ENCODE data around the gene ANKRD42. TPM values are rescaled to one million over a fixed set of nuclear protein-coding genes. Genes with fewer than 3 reads are reported as not detected.
A peak's percentile ranks its signal among the peaks of the same experiment; 100 is the strongest.

ANKRD42 gene
- total RNA-seq, 2 donors from 2014 or later = 8.3 to 9.6 TPM

GRCh38 chr11:83172551-83172950 lies 21.0 kb upstream of the ANKRD42 start:
- no peaks in the 10 kb centered on the region for H3K27me3 ChIP-seq
- peaks cover 74% of the 10 kb centered on the region for H3K4me1 ChIP-seq
- H3K4me3 ChIP-seq = no peak overlapping the region

GRCh38 chr11:83174008-83174407 lies 19.5 kb upstream of the ANKRD42 start:
- no peaks in the 10 kb centered on the region for H3K27me3 ChIP-seq
- H3K27ac ChIP-seq = no peak overlapping the region
- intact Hi-C loops (cut with DNase I) = no loop called here
- no peak for ATAC-seq
- peaks cover 69% of the 10 kb centered on the region for H3K4me1 ChIP-seq
- peaks cover 0 to 8% of the 10 kb centered on the region in 2 donors for H3K36me3 ChIP-seq (replicated peaks in 1 of 2; ENCODE audit: insufficient read depth in 1 of 2, low read depth in 2 of 2)
- H3K4me3 ChIP-seq = no peak overlapping the region
- TF ChIP-seq POLR2A (IDR thresholded peaks at IDR 0.05) = no peak
- no peak for TF ChIP-seq CTCF (IDR thresholded peaks at IDR 0.05)
- DNase-seq = no peak
- H3K9me3 ChIP-seq = no peaks in the 10 kb centered on the region

More at GRCh38 chr11:83172551-83172950, 21.0 kb upstream of the ANKRD42 start:
- Histone ChIP-seq H3K27ac (no peak overlapping the region), H3K9me3 (no peaks in the 10 kb centered on the region), H3K36me3 (replicated peaks in 1 of 2; ENCODE audit: insufficient read depth in 1 of 2, low read depth in 2 of 2) (peaks cover 6 to 11% of the 10 kb centered on the region in 2 donors)
- ATAC-seq = no peak
- no peak for DNase-seq
- intact Hi-C loops (cut with DNase I) = no loop called here
- TF ChIP-seq POLR2A (IDR thresholded peaks at IDR 0.05) (no peak), CTCF (IDR thresholded peaks at IDR 0.05) (no peak)
- WGBS, 2 donors = 85 to 95% methylated on average over 4 of the region's 4 CpGs

- H3K27ac ChIP-seq = no peak overlapping the region
- H3K36me3 ChIP-seq (replicated peaks in 1 of 2; ENCODE audit: insufficient read depth in 1 of 2, low read depth in 2 of 2) = peaks cover 5 to 20% of the 10 kb centered on the region in 2 donors
- peaks cover 51% of the 10 kb centered on the region for H3K4me1 ChIP-seq
- WGBS, 2 donors = 74 to 76% methylated on average over 1 of the region's 1 CpG
- DNase-seq = no peak
- ATAC-seq = peak; percentile 40
- TF ChIP-seq CTCF (IDR thresholded peaks at IDR 0.05) = no peak
- no peak for TF ChIP-seq POLR2A (IDR thresholded peaks at IDR 0.05)
- no peak overlapping the region for H3K4me3 ChIP-seq
- H3K9me3 ChIP-seq = no peaks in the 10 kb centered on the region
- intact Hi-C loops (cut with DNase I) = no loop called here
- H3K27me3 ChIP-seq = no peaks in the 10 kb centered on the region
These were observed 17.7 kb upstream of the ANKRD42 start for GRCh38 chr11:83175815-83176214.

GRCh38 chr11:83181815-83182214 lies 11.7 kb upstream of the ANKRD42 start:
- H3K4me3 ChIP-seq = no peak overlapping the region
- intact Hi-C loops (cut with DNase I) = no loop called here
- 40 to 44% methylated on average over 2 of the region's 2 CpGs for WGBS, 2 donors
- ATAC-seq = no peak
- peaks cover 5 to 38% of the 10 kb centered on the region in 2 donors for H3K36me3 ChIP-seq (replicated peaks in 1 of 2; ENCODE audit: insufficient read depth in 1 of 2, low read depth in 2 of 2)
- no peaks in the 10 kb centered on the region for H3K9me3 ChIP-seq
- DNase-seq = no peak
- no peak overlapping the region for H3K27ac ChIP-seq
- TF ChIP-seq CTCF (IDR thresholded peaks at IDR 0.05) (no peak), POLR2A (IDR thresholded peaks at IDR 0.05) (no peak)
- H3K4me1 ChIP-seq = no peaks in the 10 kb centered on the region
- no peaks in the 10 kb centered on the region for H3K27me3 ChIP-seq

- ATAC-seq (no peak), DNase-seq (no peak)
- Histone ChIP-seq H3K27ac (no peak overlapping the region), H3K4me3 (no peak overlapping the region), H3K36me3 (replicated peaks in 1 of 2; ENCODE audit: insufficient read depth in 1 of 2, low read depth in 2 of 2) (peaks cover 0 to 28% of the 10 kb centered on the region in 2 donors), H3K9me3 (no peaks in the 10 kb centered on the region), H3K27me3 (no peaks in the 10 kb centered on the region), H3K4me1 (no peaks in the 10 kb centered on the region)
- WGBS, 2 donors = 90 to 100% methylated on average over 1 of the region's 1 CpG
- TF ChIP-seq POLR2A (IDR thresholded peaks at IDR 0.05) = no peak
- TF ChIP-seq CTCF (IDR thresholded peaks at IDR 0.05) = no peak
- intact Hi-C loops (cut with DNase I) = no loop called here
These were observed 7.7 kb upstream of the ANKRD42 start for GRCh38 chr11:83185767-83186166.
